Endothelial cell of umbilical vein (primary cell): ENCODE data around the gene ULK4.

Source experiments
- EZH2 ChIP-seq: IDR thresholded peaks from 2 replicates; pipeline ENCODE4 v1.6.1; 2012; ENCODE audit warnings: borderline replicate concordance, low read depth, mild to moderate bottlenecking, moderate library complexity, low read length, inconsistent platforms; ENCODE audit not compliant: severe bottlenecking
- GATA2 ChIP-seq: IDR thresholded peaks from 2 replicates; pipeline ENCODE4 v1.7.0; 2011; ENCODE audit warnings: low read depth, mild to moderate bottlenecking, moderate library complexity, mixed read lengths, low read length; ENCODE audit not compliant: insufficient read length, insufficient read depth
- JUN ChIP-seq: IDR thresholded peaks from 2 replicates; pipeline ENCODE4 v1.6.1; 2011; ENCODE audit warnings: borderline replicate concordance, low read depth; ENCODE audit not compliant: insufficient read length, insufficient read depth
- MYC ChIP-seq: IDR thresholded peaks from one replicate; pipeline ENCODE4 v1.6.1; 2011; ENCODE audit warnings: mild to moderate bottlenecking, low read depth, low read length
- POLR2A ChIP-seq: IDR thresholded peaks from 2 replicates; pipeline ENCODE4 v1.6.1; 2012; ENCODE audit warnings: low read depth, mild to moderate bottlenecking, control low read depth, low read length
- POLR2AphosphoS5 ChIP-seq: IDR thresholded peaks from 2 replicates; pipeline ENCODE4 v1.6.1; 2012; ENCODE audit warnings: low read depth, mild to moderate bottlenecking, control low read depth, low read length, moderate library complexity; ENCODE audit not compliant: insufficient read depth
- TF ChIP-seq, protein P1 (sequence below): IDR thresholded peaks from 2 replicates; pipeline ENCODE4 v1.6.1; 2011; ENCODE audit not compliant: insufficient read depth, insufficient read length
- TF ChIP-seq, protein P2 (sequence below), 2 donors: IDR thresholded peaks; 1 replicate in 1 of 2; 2 replicates in 1 of 2; pipeline ENCODE4 v1.5.1; 2011; ENCODE audit warnings: low read length in 2 of 2, mild to moderate bottlenecking in 2 of 2, moderate library complexity in 2 of 2, control low read depth in 1 of 2, inconsistent platforms in 1 of 2, low read depth in 1 of 2; ENCODE audit not compliant: insufficient read depth in 1 of 2; ENCODE audit errors: extremely low read depth in 1 of 2

DNA sequence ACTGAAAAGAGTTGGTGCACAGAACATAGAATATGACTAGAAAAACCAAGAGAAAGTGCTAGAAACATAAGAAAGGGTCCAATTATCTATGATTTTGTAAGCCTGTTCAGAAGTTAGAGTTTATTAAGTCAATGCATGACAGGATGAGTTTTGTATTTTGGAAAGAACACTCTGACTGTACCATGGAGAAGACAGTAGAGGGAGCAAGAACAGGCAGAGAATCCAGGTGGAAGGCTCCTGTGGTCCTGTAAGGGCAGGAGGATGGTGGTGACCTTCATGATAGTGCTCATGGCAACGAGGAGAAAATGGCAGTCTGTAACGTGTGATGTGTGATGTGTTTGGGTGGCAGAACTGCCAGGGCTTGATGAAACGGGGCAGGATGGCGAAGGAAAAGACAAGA is 513.5 kb downstream of the ULK4 start:
- no peak for TF ChIP-seq POLR2A
- TF ChIP-seq, protein P1, sequence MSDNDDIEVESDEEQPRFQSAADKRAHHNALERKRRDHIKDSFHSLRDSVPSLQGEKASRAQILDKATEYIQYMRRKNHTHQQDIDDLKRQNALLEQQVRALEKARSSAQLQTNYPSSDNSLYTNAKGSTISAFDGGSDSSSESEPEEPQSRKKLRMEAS: no peak
- TF ChIP-seq, protein P2, sequence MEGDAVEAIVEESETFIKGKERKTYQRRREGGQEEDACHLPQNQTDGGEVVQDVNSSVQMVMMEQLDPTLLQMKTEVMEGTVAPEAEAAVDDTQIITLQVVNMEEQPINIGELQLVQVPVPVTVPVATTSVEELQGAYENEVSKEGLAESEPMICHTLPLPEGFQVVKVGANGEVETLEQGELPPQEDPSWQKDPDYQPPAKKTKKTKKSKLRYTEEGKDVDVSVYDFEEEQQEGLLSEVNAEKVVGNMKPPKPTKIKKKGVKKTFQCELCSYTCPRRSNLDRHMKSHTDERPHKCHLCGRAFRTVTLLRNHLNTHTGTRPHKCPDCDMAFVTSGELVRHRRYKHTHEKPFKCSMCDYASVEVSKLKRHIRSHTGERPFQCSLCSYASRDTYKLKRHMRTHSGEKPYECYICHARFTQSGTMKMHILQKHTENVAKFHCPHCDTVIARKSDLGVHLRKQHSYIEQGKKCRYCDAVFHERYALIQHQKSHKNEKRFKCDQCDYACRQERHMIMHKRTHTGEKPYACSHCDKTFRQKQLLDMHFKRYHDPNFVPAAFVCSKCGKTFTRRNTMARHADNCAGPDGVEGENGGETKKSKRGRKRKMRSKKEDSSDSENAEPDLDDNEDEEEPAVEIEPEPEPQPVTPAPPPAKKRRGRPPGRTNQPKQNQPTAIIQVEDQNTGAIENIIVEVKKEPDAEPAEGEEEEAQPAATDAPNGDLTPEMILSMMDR (IDR thresholded peaks at IDR 0.05; ENCODE audit: extremely low read depth in 1 of 2, insufficient read depth in 1 of 2, low read depth in 1 of 2, low read length in 2 of 2): no peak
- TF ChIP-seq EZH2: no peak
- TF ChIP-seq GATA2: no peak
- TF ChIP-seq JUN: no peak
- TF ChIP-seq POLR2AphosphoS5: no peak
- TF ChIP-seq MYC: no peak
